ENCODE results near the gene KIRREL1.

Gene KIRREL1

GRCh38 chr1:158017800-158018595 is 24.6 kb downstream of the KIRREL1 start:
- Histone ChIP-seq H4K8ac (ENCODE audit: low read length) (peak overlapping the region; percentile 20), H4K91ac (ENCODE audit: low read length) (peak overlapping the region; percentile 100), H3K4ac (ENCODE audit: low read depth in 1 of 2, low read length in 2 of 2) (peak overlapping the region; percentile 98 to 99), H3K27ac (ENCODE audit: low read length, poor library complexity, severe bottlenecking) (peak overlapping the region; percentile 98), H3K36me3 (ENCODE audit: control insufficient read depth in 1 of 2, insufficient read depth in 2 of 2, low read depth in 1 of 2, low read length in 2 of 2) (peaks cover 10 to 26% of the 10 kb centered on the region in 2 experiments), H2AK5ac (ENCODE audit: low read length, severe bottlenecking) (peak overlapping the region; percentile 99), H3K4me1 (ENCODE audit: control insufficient read depth, insufficient read depth, low read depth, low read length) (peaks cover 36% of the 10 kb centered on the region), H2AFZ (ENCODE audit: low read depth, low read length) (no peak overlapping the region), H3K4me2 (ENCODE audit: low read length, poor library complexity, severe bottlenecking) (no peak overlapping the region), H3K4me3 (ENCODE audit: insufficient read depth in 1 of 2, low read depth in 1 of 2, low read length in 2 of 2) (no peak overlapping the region), H3K79me1 (replicated peaks; ENCODE audit: low read length, poor library complexity, severe bottlenecking) (no peaks in the 10 kb centered on the region), H2BK12ac (ENCODE audit: low read length in 2 of 2) (peak overlapping the region; percentile 81 to 100), H3K9ac (ENCODE audit: low read length) (peak overlapping the region; percentile 91), H2BK120ac (ENCODE audit: low read depth, low read length) (peak overlapping the region; percentile 95), H2BK5ac (ENCODE audit: low read depth, low read length, poor library complexity, severe bottlenecking) (peak overlapping the region; percentile 3), H3K27me3 (ENCODE audit: control insufficient read depth in 1 of 2, insufficient read depth in 1 of 2, low read length in 2 of 2) (no peaks in the 10 kb centered on the region), H3K14ac (ENCODE audit: low read length in 2 of 2) (peak overlapping the region in 1 of 2 experiments; percentile 99), H2BK15ac (ENCODE audit: low read depth, poor library complexity, severe bottlenecking) (peak overlapping the region; percentile 87), H3K9me3 (ENCODE audit: control insufficient read depth, low read length) (no peaks in the 10 kb centered on the region), H3K23ac (ENCODE audit: low read length in 2 of 2) (peak overlapping the region in 1 of 2 experiments; percentile 98), H3K18ac (ENCODE audit: low read depth in 1 of 2, low read length in 2 of 2) (peak overlapping the region; percentile 93 to 100)
- DNase-seq, result no peak
- WGBS, result 74% methylated on average over 4 of the region's 4 CpGs

- peak overlapping the region; percentile 93 to 100 for H3K18ac ChIP-seq (ENCODE audit: low read depth in 1 of 2, low read length in 2 of 2)
- WGBS, result 0% methylated on average over 3 of the region's 4 CpGs
These were observed 25.9 kb downstream of the KIRREL1 start for GRCh38 chr1:158019171-158019868.

GRCh38 chr1:158020259-158020885 is 26.9 kb downstream of the KIRREL1 start:
- Histone ChIP-seq H2AFZ (ENCODE audit: low read depth, low read length) (no peak overlapping the region), H4K91ac (ENCODE audit: low read length) (peak overlapping the region; percentile 86), H3K9me3 (ENCODE audit: control insufficient read depth, low read length) (no peaks in the 10 kb centered on the region), H3K4me2 (ENCODE audit: low read length, poor library complexity, severe bottlenecking) (peak overlapping the region; percentile 46), H2BK5ac (ENCODE audit: low read depth, low read length, poor library complexity, severe bottlenecking) (peak overlapping the region; percentile 94), H3K23ac (ENCODE audit: low read length in 2 of 2) (peak overlapping the region in 1 of 2 experiments; percentile 56), H3K18ac (ENCODE audit: low read depth in 1 of 2, low read length in 2 of 2) (peak overlapping the region; percentile 50 to 93), H3K36me3 (ENCODE audit: control insufficient read depth in 1 of 2, insufficient read depth in 2 of 2, low read depth in 1 of 2, low read length in 2 of 2) (peaks cover under 1 to 23% of the 10 kb centered on the region in 2 experiments), H2BK12ac (ENCODE audit: low read length in 2 of 2) (peak overlapping the region; percentile 60 to 79), H3K9ac (ENCODE audit: low read length) (peak overlapping the region; percentile 91), H3K4me3 (ENCODE audit: insufficient read depth in 1 of 2, low read depth in 1 of 2, low read length in 2 of 2) (peak overlapping the region in 1 of 2 experiments; percentile 58), H3K79me1 (replicated peaks; ENCODE audit: low read length, poor library complexity, severe bottlenecking) (no peaks in the 10 kb centered on the region), H3K4me1 (ENCODE audit: control insufficient read depth, insufficient read depth, low read depth, low read length) (peaks cover 33% of the 10 kb centered on the region), H3K4ac (ENCODE audit: low read depth in 1 of 2, low read length in 2 of 2) (peak overlapping the region; percentile 93 to 94), H3K14ac (ENCODE audit: low read length in 2 of 2) (peak overlapping the region in 1 of 2 experiments; percentile 73), H4K8ac (ENCODE audit: low read length) (peak overlapping the region; percentile 8), H3K27ac (ENCODE audit: low read length, poor library complexity, severe bottlenecking) (peak overlapping the region; percentile 98), H2AK5ac (ENCODE audit: low read length, severe bottlenecking) (peak overlapping the region; percentile 24), H2BK120ac (ENCODE audit: low read depth, low read length) (peak overlapping the region; percentile 83), H2BK15ac (ENCODE audit: low read depth, poor library complexity, severe bottlenecking) (no peak overlapping the region), H3K27me3 (ENCODE audit: control insufficient read depth in 1 of 2, insufficient read depth in 1 of 2, low read length in 2 of 2) (no peaks in the 10 kb centered on the region)
- peak; percentile 49 for DNase-seq
- WGBS, result 83% methylated on average over 2 of the region's 4 CpGs

More at GRCh38 chr1:158019171-158019868, 25.9 kb downstream of the KIRREL1 start:
- Histone ChIP-seq H3K4me2 (ENCODE audit: low read length, poor library complexity, severe bottlenecking) (peak overlapping the region; percentile 46), H3K14ac (ENCODE audit: low read length in 2 of 2) (peak overlapping the region in 1 of 2 experiments; percentile 10), H3K36me3 (ENCODE audit: control insufficient read depth in 1 of 2, insufficient read depth in 2 of 2, low read depth in 1 of 2, low read length in 2 of 2) (peaks cover 4 to 17% of the 10 kb centered on the region in 2 experiments), H3K4ac (ENCODE audit: low read depth in 1 of 2, low read length in 2 of 2) (peak overlapping the region; percentile 48 to 98), H3K23ac (ENCODE audit: low read length in 2 of 2) (no peak overlapping the region), H3K27me3 (ENCODE audit: control insufficient read depth in 1 of 2, insufficient read depth in 1 of 2, low read length in 2 of 2) (no peaks in the 10 kb centered on the region), H4K91ac (ENCODE audit: low read length) (peak overlapping the region; percentile 91), H3K9ac (ENCODE audit: low read length) (peak overlapping the region; percentile 91), H2AFZ (ENCODE audit: low read depth, low read length) (no peak overlapping the region), H2BK12ac (ENCODE audit: low read length in 2 of 2) (peak overlapping the region; percentile 81 to 100), H3K4me3 (ENCODE audit: insufficient read depth in 1 of 2, low read depth in 1 of 2, low read length in 2 of 2) (peak overlapping the region in 1 of 2 experiments; percentile 58), H2BK15ac (ENCODE audit: low read depth, poor library complexity, severe bottlenecking) (no peak overlapping the region), H2AK5ac (ENCODE audit: low read length, severe bottlenecking) (peak overlapping the region; percentile 99), H2BK5ac (ENCODE audit: low read depth, low read length, poor library complexity, severe bottlenecking) (peak overlapping the region; percentile 94), H2BK120ac (ENCODE audit: low read depth, low read length) (peak overlapping the region; percentile 95), H3K9me3 (ENCODE audit: control insufficient read depth, low read length) (no peaks in the 10 kb centered on the region), H3K4me1 (ENCODE audit: control insufficient read depth, insufficient read depth, low read depth, low read length) (peaks cover 28% of the 10 kb centered on the region), H3K79me1 (replicated peaks; ENCODE audit: low read length, poor library complexity, severe bottlenecking) (no peaks in the 10 kb centered on the region), H4K8ac (ENCODE audit: low read length) (peak overlapping the region; percentile 82), H3K27ac (ENCODE audit: low read length, poor library complexity, severe bottlenecking) (peak overlapping the region; percentile 98)
- peak; percentile 97 for DNase-seq

Measured in mesenchymal stem cell (in vitro differentiated cells and primary cell).